IMR-90 (cell line): ENCODE data around the gene NIPSNAP3A. TPM values are rescaled to one million over a fixed set of nuclear protein-coding genes. Genes with fewer than 3 reads are reported as not detected.

Experiments used
- ATAC-seq: fragments of 200-7000 bp; cut with Tn5 transposase; 2 replicates; pipeline ENCODE4 v1.9.1; 2020; ENCODE audit warnings: low read depth, mild to moderate bottlenecking, moderate library complexity
- BruUV-seq: library from RNA; stranded (reverse); fragments of 400-500 nt; replicated peaks from 2 replicates; lab custom pipeline; 2021; lab: Mats Ljungman, UMichigan
- CTCF ChIA-PET: fragments of 300-600 bp; formaldehyde crosslinking; extraction: SDS; loops from one replicate; lab custom pipeline; 2021; ENCODE audit warnings: antibody characterized with exemption; lab: Yijun Ruan, JAX
- POLR2A ChIA-PET: fragments of 300-600 bp; sonication (Branson Sonifier 250); formaldehyde crosslinking; loops from one replicate; lab custom pipeline; 2022; ENCODE audit warnings: antibody characterized with exemption; ENCODE audit not compliant: unreplicated experiment; lab: Charles Lee
- DNase-seq: peaks from one replicate; pipeline ENCODE4 v3.0.0; 2013
- H2AFZ ChIP-seq: replicated peaks from 2 replicates; pipeline ENCODE3; 2013; ENCODE audit warnings: low read length, mild to moderate bottlenecking; ENCODE audit not compliant: poor library complexity
- H2AK5ac ChIP-seq: 2 replicates; pipeline ENCODE4 v1.6.1; 2013; ENCODE audit warnings: low read depth, low read length, inconsistent platforms
- H2AK9ac ChIP-seq: replicated peaks from 2 replicates; pipeline ENCODE3; 2013; ENCODE audit warnings: mild to moderate bottlenecking, low read depth, low read length, moderate library complexity; ENCODE audit not compliant: poor library complexity
- H2BK120ac ChIP-seq: 2 replicates; pipeline ENCODE4 v1.6.1; 2013; ENCODE audit warnings: low read depth, low read length, inconsistent platforms
- H2BK15ac ChIP-seq: 3 replicates; pipeline ENCODE4 v1.6.1; 2013; ENCODE audit warnings: low read depth, low read length, inconsistent platforms
- H2BK20ac ChIP-seq: 2 replicates; pipeline ENCODE4 v1.6.1; 2013; ENCODE audit warnings: low read depth, mild to moderate bottlenecking, inconsistent platforms, low read length, moderate library complexity
- H2BK5ac ChIP-seq: 2 replicates; pipeline ENCODE4 v1.6.1; 2013; ENCODE audit warnings: mild to moderate bottlenecking, low read depth, low read length, inconsistent platforms; ENCODE audit not compliant: poor library complexity, severe bottlenecking
- H3K14ac ChIP-seq: replicated peaks from 2 replicates; pipeline ENCODE4 v1.6.1; 2013; ENCODE audit warnings: low read depth, low read length, inconsistent platforms
- H3K18ac ChIP-seq: 2 replicates; pipeline ENCODE4 v1.6.1; 2013; ENCODE audit warnings: low read depth, low read length, control low read depth
- H3K23ac ChIP-seq: 2 replicates; pipeline ENCODE4 v1.6.1; 2013; ENCODE audit warnings: low read depth, low read length, inconsistent platforms
- H3K27ac ChIP-seq: 2 replicates; pipeline ENCODE4 v1.5.1; 2013; ENCODE audit warnings: mild to moderate bottlenecking, control low read depth, low read length; ENCODE audit not compliant: insufficient read depth
- H3K27me3 ChIP-seq: 2 replicates; pipeline ENCODE4 v1.6.1; 2013; ENCODE audit warnings: low read length; ENCODE audit not compliant: control insufficient read depth, insufficient read depth
- H3K36me3 ChIP-seq: 2 replicates; pipeline ENCODE4 v1.6.1; 2013; ENCODE audit warnings: low read length, mixed read lengths; ENCODE audit not compliant: control insufficient read depth, insufficient read depth
- H3K4ac ChIP-seq: 2 replicates; pipeline ENCODE4 v1.6.1; 2013; ENCODE audit warnings: low read depth, low read length, inconsistent platforms
- H3K4me1 ChIP-seq: 2 replicates; pipeline ENCODE4 v1.6.1; 2013; ENCODE audit warnings: low read length, mixed read lengths; ENCODE audit not compliant: control insufficient read depth, insufficient read depth
- H3K4me2 ChIP-seq: 2 replicates; pipeline ENCODE4 v1.6.1; 2013; ENCODE audit warnings: low read depth, mild to moderate bottlenecking, control low read depth, low read length, moderate library complexity
- H3K4me3 ChIP-seq: 2 replicates; pipeline ENCODE4 v1.5.1; 2013; ENCODE audit warnings: low read depth, mild to moderate bottlenecking, control low read depth, low read length, moderate library complexity; ENCODE audit not compliant: insufficient read depth
- H3K56ac ChIP-seq: 2 replicates; pipeline ENCODE4 v1.6.1; 2013; ENCODE audit warnings: low read length, inconsistent platforms; ENCODE audit not compliant: insufficient read depth; ENCODE audit errors: extremely low read depth
- H3K79me1 ChIP-seq, 2 experiments: 2 replicates each; pipeline ENCODE4 v1.6.1; 2013; ENCODE audit warnings: low read length in 2 of 2, inconsistent platforms in 1 of 2, low read depth in 1 of 2
- H3K9ac ChIP-seq: 2 replicates; pipeline ENCODE4 v1.6.1; 2013; ENCODE audit warnings: low read depth, low read length, control low read depth
- H3K9me1 ChIP-seq: 2 replicates; pipeline ENCODE4 v1.6.1; 2013; ENCODE audit warnings: low read length, inconsistent platforms; ENCODE audit not compliant: insufficient read depth
- H3K9me3 ChIP-seq: 2 replicates; pipeline ENCODE4 v1.6.1; 2013; ENCODE audit warnings: low read length; ENCODE audit not compliant: control insufficient read depth, insufficient read depth
- H4K20me1 ChIP-seq: 2 replicates; pipeline ENCODE4 v1.6.1; 2013; ENCODE audit warnings: low read length, inconsistent platforms; ENCODE audit not compliant: insufficient read depth
- H4K5ac ChIP-seq: 2 replicates; pipeline ENCODE4 v1.6.1; 2013; ENCODE audit warnings: mild to moderate bottlenecking, low read depth, low read length, control low read depth
- H4K8ac ChIP-seq, 2 experiments: 2 replicates each; pipeline ENCODE4 v1.6.1; 2013; ENCODE audit warnings: low read depth in 2 of 2, low read length in 2 of 2, control low read depth in 1 of 2, inconsistent platforms in 1 of 2
- H4K91ac ChIP-seq: 2 replicates; pipeline ENCODE4 v1.6.1; 2013; ENCODE audit warnings: low read depth, low read length, inconsistent platforms; ENCODE audit not compliant: insufficient read depth
- BHLHE40 ChIP-seq: fragments of 150-350 bp; IDR thresholded peaks from 2 replicates; pipeline ENCODE4 v1.6.1; 2016; ENCODE audit warnings: mild to moderate bottlenecking, low read depth, low read length
- CEBPB ChIP-seq: IDR thresholded peaks from 2 replicates; pipeline ENCODE4 v1.6.1; 2012; ENCODE audit warnings: low read depth, low read length, improper control_type of control experiment
- CHD1 ChIP-seq: IDR thresholded peaks from 2 replicates; pipeline ENCODE4 v1.6.1; 2012; ENCODE audit warnings: low read depth, low read length, improper control_type of control experiment
- ELK1 ChIP-seq: fragments of 150-350 bp; IDR thresholded peaks from 2 replicates; pipeline ENCODE4 v1.6.1; 2016; ENCODE audit warnings: low read depth, mild to moderate bottlenecking, low read length, moderate library complexity, borderline replicate concordance
- FOS ChIP-seq: fragments of 150-350 bp; IDR thresholded peaks from 2 replicates; pipeline ENCODE4 v1.6.1; 2016; ENCODE audit warnings: low read depth, low read length
- MAFK ChIP-seq: IDR thresholded peaks from 2 replicates; pipeline ENCODE4 v1.6.1; 2012; ENCODE audit warnings: low read depth, low read length, improper control_type of control experiment
- MAZ ChIP-seq: IDR thresholded peaks from 2 replicates; pipeline ENCODE4 v1.6.1; 2012; ENCODE audit warnings: low read depth, mild to moderate bottlenecking, low read length, improper control_type of control experiment, moderate library complexity, borderline replicate concordance
- MXI1 ChIP-seq: IDR thresholded peaks from 2 replicates; pipeline ENCODE4 v1.6.1; 2012; ENCODE audit warnings: low read depth, mild to moderate bottlenecking, low read length, moderate library complexity, borderline replicate concordance
- NFE2L2 ChIP-seq: fragments of 150-350 bp; IDR thresholded peaks from 2 replicates; pipeline ENCODE4 v1.6.1; 2016; ENCODE audit warnings: low read depth, mild to moderate bottlenecking, low read length
- RAD21 ChIP-seq: IDR thresholded peaks from 2 replicates; pipeline ENCODE4 v1.6.1; 2012; ENCODE audit warnings: low read length, improper control_type of control experiment
- RCOR1 ChIP-seq: IDR thresholded peaks from 2 replicates; pipeline ENCODE4 v1.6.1; 2012; ENCODE audit warnings: mild to moderate bottlenecking, low read length, improper control_type of control experiment; ENCODE audit not compliant: insufficient replicate concordance
- RFX5 ChIP-seq: IDR thresholded peaks from 2 replicates; pipeline ENCODE4 v1.8.0; 2012; ENCODE audit warnings: low read depth, mild to moderate bottlenecking, low read length, moderate library complexity
- USF2 ChIP-seq: fragments of 150-350 bp; IDR thresholded peaks from 2 replicates; pipeline ENCODE4 v1.6.1; 2017; ENCODE audit warnings: mild to moderate bottlenecking, antibody characterized with exemption, low read length, low read depth
- WGBS, 2 experiments: methylation state at CpG; one replicate each; pipeline versions ENCODE4 v1.1.5 to v1.1.7; 2013; ENCODE audit warnings: missing lambda C conversion rate in 2 of 2; ENCODE audit not compliant: insufficient read length in 1 of 2; ENCODE audit errors: extremely low coverage in 2 of 2; 5-methylcytosine and 5-hydroxymethylcytosine counted together
- dilution Hi-C: fragments of 300-500 bp; cut with HindIII; formaldehyde crosslinking; loops from one replicate; pipeline ENCODE4 v1.14.3; 2018; ENCODE audit warnings: low sequenced_read_pairs; ENCODE audit not compliant: unreplicated experiment
- in situ Hi-C: fragments of 300-500 bp; cut with MboI; formaldehyde crosslinking; loops from 3 replicates; pipeline ENCODE4 v1.14.3; 2019; ENCODE audit warnings: low sequenced_read_pairs, inconsistent platforms, mixed read lengths
- intact Hi-C: fragments of 100-400 bp; cut with micrococcal nuclease; formaldehyde crosslinking; loops from 2 replicates; pipeline ENCODE4 v1.10.0; 2022
- polyA plus RNA-seq, 3 experiments: library from polyadenylated mRNA; depleted of rRNA; stranded (reverse); fragments of >200 nt; gene quantifications; 2 replicates each; pipeline ENCODE4 v1.2.3, GENCODE V29; 2012; ENCODE audit warnings: low replicate concordance in 1 of 3
- total RNA-seq: library from RNA; depleted of rRNA; stranded (reverse); fragments of >200 nt; gene quantifications from 2 replicates; pipeline ENCODE4 v1.2.3, GENCODE V29; 2012
- TF ChIP-seq, protein P1 (sequence below): conservative IDR thresholded peaks from 2 replicates; pipeline ENCODE4 v1.5.1; 2012; ENCODE audit warnings: mild to moderate bottlenecking, low read depth, low read length, improper control_type of control experiment

The NIPSNAP3A gene
- total and polyA plus RNA-seq, 2 of the 4 experiments (the other 2 are of a cell fraction): 21.4 to 32.1 TPM

- no peak overlapping the region for H3K4me3 ChIP-seq
- no peak overlapping the region for H3K56ac ChIP-seq
- H3K4me1 ChIP-seq: no peaks in the 10 kb centered on the region
- H4K20me1 ChIP-seq: no peaks in the 10 kb centered on the region
- H4K91ac ChIP-seq: no peak overlapping the region
- TF ChIP-seq CEBPB (no peak), MXI1 (no peak), BHLHE40 (no peak), RAD21 (no peak), FOS (no peak), ELK1 (no peak), USF2 (no peak), RFX5 (no peak), RCOR1 (no peak), MAZ (no peak), CHD1 (no peak), NFE2L2 (no peak), MAFK (no peak)
- TF ChIP-seq, protein P1, sequence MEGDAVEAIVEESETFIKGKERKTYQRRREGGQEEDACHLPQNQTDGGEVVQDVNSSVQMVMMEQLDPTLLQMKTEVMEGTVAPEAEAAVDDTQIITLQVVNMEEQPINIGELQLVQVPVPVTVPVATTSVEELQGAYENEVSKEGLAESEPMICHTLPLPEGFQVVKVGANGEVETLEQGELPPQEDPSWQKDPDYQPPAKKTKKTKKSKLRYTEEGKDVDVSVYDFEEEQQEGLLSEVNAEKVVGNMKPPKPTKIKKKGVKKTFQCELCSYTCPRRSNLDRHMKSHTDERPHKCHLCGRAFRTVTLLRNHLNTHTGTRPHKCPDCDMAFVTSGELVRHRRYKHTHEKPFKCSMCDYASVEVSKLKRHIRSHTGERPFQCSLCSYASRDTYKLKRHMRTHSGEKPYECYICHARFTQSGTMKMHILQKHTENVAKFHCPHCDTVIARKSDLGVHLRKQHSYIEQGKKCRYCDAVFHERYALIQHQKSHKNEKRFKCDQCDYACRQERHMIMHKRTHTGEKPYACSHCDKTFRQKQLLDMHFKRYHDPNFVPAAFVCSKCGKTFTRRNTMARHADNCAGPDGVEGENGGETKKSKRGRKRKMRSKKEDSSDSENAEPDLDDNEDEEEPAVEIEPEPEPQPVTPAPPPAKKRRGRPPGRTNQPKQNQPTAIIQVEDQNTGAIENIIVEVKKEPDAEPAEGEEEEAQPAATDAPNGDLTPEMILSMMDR: no peak
- BruUV-seq: no TSS peak
- H2BK20ac ChIP-seq: no peak overlapping the region
- no peak overlapping the region for H3K9ac ChIP-seq
- H2BK15ac ChIP-seq: no peak overlapping the region
- DNase-seq: no peak
- dilution Hi-C loops: no loop called here
- H2AFZ ChIP-seq: no peak overlapping the region
- H2AK9ac ChIP-seq: no peak overlapping the region
- no CpG with 5 or more reads among the region's 5 CpGs for WGBS, 2 experiments
- no peaks in the 10 kb centered on the region for H3K36me3 ChIP-seq
- H3K27me3 ChIP-seq: no peaks in the 10 kb centered on the region
- no peaks in the 10 kb centered on the region for H3K9me3 ChIP-seq
- H4K5ac ChIP-seq: no peak overlapping the region
- no peak overlapping the region for H2BK120ac ChIP-seq
- ChIA-PET POLR2A (no interaction called here), CTCF (no interaction called here)
- no peak for ATAC-seq
- no peak overlapping the region for H3K4ac ChIP-seq
- H3K18ac ChIP-seq: no peak overlapping the region
- H2AK5ac ChIP-seq: no peak overlapping the region
- in situ Hi-C loops: no loop called here
- H3K9me1 ChIP-seq: no peaks in the 10 kb centered on the region
- H3K14ac ChIP-seq: no peak overlapping the region
- intact Hi-C loops: no loop called here
- no peak overlapping the region for H3K4me2 ChIP-seq
- H3K23ac ChIP-seq: no peak overlapping the region
- no peaks in the 10 kb centered on the region for H3K79me1 ChIP-seq
- H2BK5ac ChIP-seq: no peak overlapping the region
- no peak overlapping the region for H4K8ac ChIP-seq
- no peak overlapping the region for H3K27ac ChIP-seq
Observed at GRCh38 chr9:104725014-104725413, 22.5 kb upstream of the NIPSNAP3A start.
